Measurements from ENCODE around the gene RSL1D1. TPM values are rescaled to one million over a fixed set of nuclear protein-coding genes. Genes with fewer than 3 reads are reported as not detected.
A peak's percentile ranks its signal among the peaks of the same experiment; 100 is the strongest.

RSL1D1 gene
- polyA plus RNA-seq, 3 donors, result 46.1 to 182 (median 124) TPM

DNA sequence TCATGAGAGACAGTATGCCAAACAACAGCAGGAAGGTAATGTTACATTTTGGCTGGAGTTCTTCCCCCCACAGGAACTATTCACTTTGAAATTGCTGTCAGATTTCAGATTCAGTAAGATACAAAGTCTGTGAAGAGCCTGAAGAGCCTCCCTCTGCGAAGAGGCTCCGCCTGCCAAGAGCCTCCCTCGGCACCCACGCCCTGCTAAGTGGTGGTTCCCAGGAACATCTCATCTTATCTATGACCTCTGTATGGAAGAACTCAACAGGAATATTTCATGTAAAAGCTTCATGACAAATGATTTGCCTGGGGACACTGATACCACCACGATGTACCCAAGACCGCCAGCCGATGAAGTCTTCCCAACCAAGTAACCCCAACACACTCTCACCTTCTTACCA lies 57.5 kb downstream of the RSL1D1 start:
- no peak overlapping the region for H3K4me2 ChIP-seq (replicated peaks; ENCODE audit: extremely low read depth, low read length, poor library complexity, severe bottlenecking)
- DNase-seq, result no peak
- peaks cover 8 to 55% of the 10 kb centered on the region in 2 donors for H3K36me3 ChIP-seq (replicated peaks in 1 of 2; ENCODE audit: control insufficient read depth in 1 of 2, insufficient read depth in 2 of 2, low read length in 2 of 2)
- H3K27me3 ChIP-seq (ENCODE audit: control insufficient read depth in 2 of 2, insufficient read depth in 2 of 2, low read length in 2 of 2), result no peaks in the 10 kb centered on the region
- peaks cover 61% of the 10 kb centered on the region for H3K4me1 Mint-ChIP-seq
- no peaks in the 10 kb centered on the region for H3K9me3 ChIP-seq (replicated peaks in 1 of 2; ENCODE audit: control insufficient read depth in 1 of 2, insufficient read depth in 1 of 2, low read length in 2 of 2)
- no peak overlapping the region for H2AFZ ChIP-seq (ENCODE audit: insufficient read depth, low read depth, low read length, poor library complexity, severe bottlenecking)
- TF ChIP-seq, protein P1, sequence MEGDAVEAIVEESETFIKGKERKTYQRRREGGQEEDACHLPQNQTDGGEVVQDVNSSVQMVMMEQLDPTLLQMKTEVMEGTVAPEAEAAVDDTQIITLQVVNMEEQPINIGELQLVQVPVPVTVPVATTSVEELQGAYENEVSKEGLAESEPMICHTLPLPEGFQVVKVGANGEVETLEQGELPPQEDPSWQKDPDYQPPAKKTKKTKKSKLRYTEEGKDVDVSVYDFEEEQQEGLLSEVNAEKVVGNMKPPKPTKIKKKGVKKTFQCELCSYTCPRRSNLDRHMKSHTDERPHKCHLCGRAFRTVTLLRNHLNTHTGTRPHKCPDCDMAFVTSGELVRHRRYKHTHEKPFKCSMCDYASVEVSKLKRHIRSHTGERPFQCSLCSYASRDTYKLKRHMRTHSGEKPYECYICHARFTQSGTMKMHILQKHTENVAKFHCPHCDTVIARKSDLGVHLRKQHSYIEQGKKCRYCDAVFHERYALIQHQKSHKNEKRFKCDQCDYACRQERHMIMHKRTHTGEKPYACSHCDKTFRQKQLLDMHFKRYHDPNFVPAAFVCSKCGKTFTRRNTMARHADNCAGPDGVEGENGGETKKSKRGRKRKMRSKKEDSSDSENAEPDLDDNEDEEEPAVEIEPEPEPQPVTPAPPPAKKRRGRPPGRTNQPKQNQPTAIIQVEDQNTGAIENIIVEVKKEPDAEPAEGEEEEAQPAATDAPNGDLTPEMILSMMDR (IDR thresholded peaks at IDR 0.05), result no peak
- peak overlapping the region in 3 of 7 donors; percentile 53 to 84 (median 70) for H3K27ac Mint-ChIP-seq
- peaks cover 25 to 35% of the 10 kb centered on the region in 2 donors for H3K36me3 Mint-ChIP-seq
- peaks cover 0 to 2% (median 0%) of the 10 kb centered on the region in 3 donors for H3K27me3 Mint-ChIP-seq (ENCODE audit: low read depth in 3 of 3)
- no peak overlapping the region for H3K9ac ChIP-seq (ENCODE audit: insufficient read depth, low read length, poor library complexity, severe bottlenecking)
- no peak overlapping the region for H3K4me3 Mint-ChIP-seq
- peaks cover 78% of the 10 kb centered on the region for H4K20me1 ChIP-seq (ENCODE audit: insufficient read depth, low read length)
- peaks cover 0 to 8% (median 0%) of the 10 kb centered on the region in 7 donors for H3K9me3 Mint-ChIP-seq
- peaks cover 95% of the 10 kb centered on the region for H3K79me2 ChIP-seq (ENCODE audit: insufficient read depth, low read length)
- no peak overlapping the region for H3K4me3 ChIP-seq (replicated peaks in 1 of 3; ENCODE audit: low read depth in 2 of 3, low read length in 3 of 3)
- WGBS (ENCODE audit: insufficient coverage), result 100% methylated on average over 4 of the region's 7 CpGs
- intact Hi-C loops (cut with micrococcal nuclease), result no loop called here
- H3K4me1 ChIP-seq (ENCODE audit: control insufficient read depth in 1 of 2, insufficient read depth in 2 of 2, low read length in 2 of 2), result peaks cover 26 to 47% of the 10 kb centered on the region in 2 donors
- peak overlapping the region in 1 of 2 donors; percentile 62 for H3K27ac ChIP-seq (ENCODE audit: low read depth in 1 of 2, low read length in 2 of 2)

DNA sequence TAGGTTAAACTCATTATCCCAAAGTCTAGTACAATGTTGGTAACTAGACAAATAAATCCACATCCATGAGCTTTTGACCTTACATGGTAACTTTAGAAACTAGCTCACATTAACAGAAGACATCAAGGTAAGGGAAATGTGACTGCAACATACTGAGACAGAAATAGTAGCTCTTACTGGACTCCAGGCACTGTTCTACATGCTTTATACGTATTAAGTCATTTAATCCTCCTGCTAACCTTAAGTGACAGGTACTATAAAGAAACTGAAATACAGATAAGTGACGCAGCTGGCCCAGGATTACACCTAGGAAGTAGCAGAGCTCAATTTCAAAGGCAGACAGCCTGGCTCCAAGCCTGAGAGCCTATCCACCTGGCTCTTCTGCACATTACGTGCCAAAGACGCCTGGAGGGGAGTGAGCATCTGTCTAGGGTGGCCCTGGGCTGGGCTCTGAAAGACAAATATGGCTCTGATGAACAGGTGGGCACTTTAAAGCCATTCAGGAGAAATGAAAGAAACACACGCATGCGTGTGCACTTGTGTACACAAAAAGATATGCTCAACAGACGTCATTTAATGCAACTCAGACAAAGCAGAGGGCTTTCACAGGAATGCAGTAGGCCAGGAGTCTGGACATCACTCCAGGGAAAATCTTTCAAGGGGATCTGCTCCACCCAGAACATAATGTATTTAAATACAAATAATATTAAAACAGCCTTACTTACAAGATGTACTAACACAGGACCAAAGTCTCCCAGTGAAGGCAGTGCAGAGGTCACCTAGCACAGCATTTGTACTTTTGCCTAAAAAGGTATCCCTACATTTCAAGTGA lies 58.7 kb downstream of the RSL1D1 start:
- H3K36me3 ChIP-seq (replicated peaks in 1 of 2; ENCODE audit: control insufficient read depth in 1 of 2, insufficient read depth in 2 of 2, low read length in 2 of 2), result peaks cover 8 to 55% of the 10 kb centered on the region in 2 donors
- H4K20me1 ChIP-seq (ENCODE audit: insufficient read depth, low read length), result peaks cover 86% of the 10 kb centered on the region
- Mint-ChIP-seq H3K27ac (peak overlapping the region in 4 of 7 donors; percentile 7 to 74 (median 36)), H3K27me3 (ENCODE audit: low read depth in 3 of 3) (peaks cover 0 to 2% (median 0%) of the 10 kb centered on the region in 3 donors), H3K9me3 (no peaks in the 10 kb centered on the region), H3K4me3 (no peak overlapping the region), H3K36me3 (peaks cover 27 to 40% of the 10 kb centered on the region in 2 donors), H3K4me1 (peaks cover 57% of the 10 kb centered on the region)
- H3K79me2 ChIP-seq (ENCODE audit: insufficient read depth, low read length), result peaks cover 95% of the 10 kb centered on the region
- 95% methylated on average over 7 of the region's 7 CpGs for WGBS (ENCODE audit: insufficient coverage)
- no peak for DNase-seq
- no peaks in the 10 kb centered on the region for H3K27me3 ChIP-seq (ENCODE audit: control insufficient read depth in 2 of 2, insufficient read depth in 2 of 2, low read length in 2 of 2)
- H2AFZ ChIP-seq (ENCODE audit: insufficient read depth, low read depth, low read length, poor library complexity, severe bottlenecking), result no peak overlapping the region
- H3K4me1 ChIP-seq (ENCODE audit: control insufficient read depth in 1 of 2, insufficient read depth in 2 of 2, low read length in 2 of 2), result peaks cover 18 to 34% of the 10 kb centered on the region in 2 donors
- TF ChIP-seq, protein P1 (IDR thresholded peaks at IDR 0.05), result no peak
- intact Hi-C loops (cut with micrococcal nuclease), result no loop called here
- H3K9ac ChIP-seq (ENCODE audit: insufficient read depth, low read length, poor library complexity, severe bottlenecking), result no peak overlapping the region
- no peak overlapping the region for H3K4me3 ChIP-seq (replicated peaks in 1 of 3; ENCODE audit: low read depth in 2 of 3, low read length in 3 of 3)
- H3K27ac ChIP-seq (ENCODE audit: low read depth in 1 of 2, low read length in 2 of 2), result peak overlapping the region in 1 of 2 donors; percentile 39
- H3K9me3 ChIP-seq (replicated peaks in 1 of 2; ENCODE audit: control insufficient read depth in 1 of 2, insufficient read depth in 1 of 2, low read length in 2 of 2), result no peaks in the 10 kb centered on the region
- no peak overlapping the region for H3K4me2 ChIP-seq (replicated peaks; ENCODE audit: extremely low read depth, low read length, poor library complexity, severe bottlenecking)

Measured in CD14-positive monocyte (primary cell).